SJCRH30 (cell line): ENCODE measurements around the gene MAP3K20. TPM values are rescaled to one million over a fixed set of nuclear protein-coding genes. Genes with fewer than 3 reads are reported as not detected.
"Not testable (repeated sequence)": the region's sequence is repeated elsewhere in the genome, so short reads cannot be mapped to it uniquely, and the experiment has no call there.

Experiments
- DNase-seq, 2 experiments: peaks; one replicate each; pipeline ENCODE4 v3.0.0-alpha.2; 2015 to 2020
- H3K27ac ChIP-seq: fragments of 250-450 bp; sonication (Bioruptor Pico); 2 replicates; pipeline ENCODE4 v1.5.1; 2020; ENCODE audit warnings: mild to moderate bottlenecking, moderate library complexity
- H3K27me3 ChIP-seq: fragments of 250-450 bp; sonication (Bioruptor Pico); 2 replicates; pipeline ENCODE4 v1.5.1; 2020; ENCODE audit warnings: mild to moderate bottlenecking, moderate library complexity
- H3K36me3 ChIP-seq: fragments of 250-450 bp; sonication (Bioruptor Pico); 2 replicates; pipeline ENCODE4 v1.5.1; 2020; ENCODE audit warnings: mild to moderate bottlenecking, moderate library complexity
- H3K4me1 ChIP-seq: fragments of 250-450 bp; sonication (Bioruptor Pico); 2 replicates; pipeline ENCODE4 v1.5.1; 2020; ENCODE audit warnings: mild to moderate bottlenecking, moderate library complexity
- H3K4me3 ChIP-seq: fragments of 250-450 bp; sonication (Bioruptor Pico); 2 replicates; pipeline ENCODE4 v1.5.1; 2020; ENCODE audit warnings: mild to moderate bottlenecking, moderate library complexity
- H3K9me3 ChIP-seq: fragments of 250-450 bp; sonication (Bioruptor Pico); replicated peaks from 2 replicates; pipeline ENCODE4 v1.5.1; 2020; ENCODE audit warnings: mild to moderate bottlenecking, moderate library complexity
- total RNA-seq: library from RNA; depleted of rRNA; stranded (reverse); fragments of >200 nt; shearing (Covaris generic); gene quantifications from 2 replicates; pipeline ENCODE4 v1.2.3, GENCODE V29; 2014

The MAP3K20 gene
- total RNA-seq, 1 experiment from 2014 or later, result 34.7 TPM

DNA sequence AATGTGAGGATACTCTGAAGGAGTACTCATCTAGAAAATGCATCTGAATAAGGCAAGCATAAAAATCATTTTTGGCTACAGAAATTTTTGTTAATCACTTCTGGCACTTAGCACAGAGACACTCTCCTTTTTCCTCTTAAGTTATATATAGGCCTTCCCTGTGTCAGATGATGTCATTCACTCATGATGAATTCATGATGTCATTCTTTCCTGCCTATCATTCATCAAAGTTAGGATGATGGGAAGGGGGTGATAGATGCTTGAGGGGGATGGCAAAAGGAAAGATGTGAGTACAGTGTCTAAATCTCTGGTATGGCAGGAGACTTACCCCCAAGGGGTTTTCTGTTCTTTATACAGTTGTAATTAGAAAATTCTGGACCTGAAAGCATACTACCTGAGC lies 42.0 kb downstream of the MAP3K20 start:
- Histone ChIP-seq H3K27ac (no peak overlapping the region), H3K4me3 (no peak overlapping the region), H3K4me1 (0 out of 2 replicates have a peak, but pooled peaks cover 2% of the 10 kb centered on the region), H3K9me3 (peaks cover 3% of the 10 kb centered on the region; the same call in 1 of the 2 replicates), H3K27me3 (no peaks in the 10 kb centered on the region), H3K36me3 (no peaks in the 10 kb centered on the region; the same call in 1 of the 2 replicates)
- DNase-seq, result no peak

DNA sequence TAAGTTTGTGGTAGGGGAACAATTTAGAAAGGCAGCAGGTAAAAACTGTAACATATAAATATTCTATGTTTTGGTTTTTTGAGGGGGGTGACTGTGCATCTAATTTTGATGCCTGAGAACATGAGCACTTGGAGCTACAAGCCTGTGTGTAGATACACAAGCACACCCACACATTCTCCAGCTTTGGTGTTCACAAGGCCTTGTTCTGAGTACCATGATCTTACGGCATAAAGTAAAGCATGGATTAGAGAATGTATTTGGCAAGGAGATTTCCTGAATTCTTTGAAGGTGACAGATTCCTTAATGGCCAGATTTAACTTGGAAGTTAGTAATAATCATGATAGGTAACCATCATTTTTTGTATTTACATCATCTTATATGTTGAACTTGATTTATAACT lies 42.7 kb downstream of the MAP3K20 start:
- Histone ChIP-seq H3K27me3 (no peaks in the 10 kb centered on the region), H3K4me3 (no peak overlapping the region), H3K27ac (no peak overlapping the region), H3K9me3 (peaks cover 3% of the 10 kb centered on the region; the same call in 1 of the 2 replicates), H3K36me3 (no peaks in the 10 kb centered on the region; the same call in 1 of the 2 replicates), H3K4me1 (0 out of 2 replicates have a peak, but pooled peaks cover 2% of the 10 kb centered on the region)
- DNase-seq, result no peak

DNA sequence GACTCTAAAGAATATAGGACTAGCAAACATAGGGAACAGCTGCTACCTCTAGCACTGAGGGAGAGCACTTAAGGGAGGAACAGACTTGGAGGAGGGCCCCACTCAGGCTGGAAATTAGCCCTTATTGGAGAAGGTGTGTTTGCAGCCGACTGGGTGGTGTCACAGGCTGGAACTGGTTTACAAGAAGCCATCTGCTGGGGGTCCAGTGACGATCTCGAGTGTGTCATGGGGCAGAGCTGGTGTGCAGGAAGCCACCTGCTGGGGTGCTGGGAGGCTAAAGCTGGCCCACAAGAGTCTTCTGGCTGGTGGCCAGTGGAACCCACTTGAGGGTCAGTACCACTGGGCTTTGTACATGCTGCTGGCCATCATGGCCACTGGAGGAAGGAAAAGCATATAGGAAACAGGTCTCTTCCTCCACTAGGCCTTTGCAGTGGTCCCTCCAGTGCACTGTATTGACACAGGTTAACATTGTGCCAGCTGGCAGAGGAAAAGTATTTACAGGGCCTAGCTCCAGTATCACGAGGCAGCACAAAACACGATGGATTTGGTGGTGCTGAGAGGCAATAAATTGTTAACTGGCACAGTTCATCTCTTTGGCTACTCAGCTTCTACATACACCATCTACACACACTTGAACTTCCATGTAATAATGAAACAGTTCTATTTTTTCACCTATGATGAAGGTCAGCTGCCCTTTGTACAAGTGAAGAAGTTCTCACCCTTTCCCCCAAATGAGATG lies 43.6 kb downstream of the MAP3K20 start:
- H3K4me1 ChIP-seq, result peaks cover 8% of the 10 kb centered on the region
- no peaks in the 10 kb centered on the region; the same call in 1 of the 2 replicates for H3K36me3 ChIP-seq
- no peaks in the 10 kb centered on the region for H3K27me3 ChIP-seq
- no peak overlapping the region for H3K27ac ChIP-seq
- DNase-seq, result no peak
- H3K4me3 ChIP-seq, result no peak overlapping the region
- H3K9me3 ChIP-seq, result peaks cover 3% of the 10 kb centered on the region; the same call in 1 of the 2 replicates

DNA sequence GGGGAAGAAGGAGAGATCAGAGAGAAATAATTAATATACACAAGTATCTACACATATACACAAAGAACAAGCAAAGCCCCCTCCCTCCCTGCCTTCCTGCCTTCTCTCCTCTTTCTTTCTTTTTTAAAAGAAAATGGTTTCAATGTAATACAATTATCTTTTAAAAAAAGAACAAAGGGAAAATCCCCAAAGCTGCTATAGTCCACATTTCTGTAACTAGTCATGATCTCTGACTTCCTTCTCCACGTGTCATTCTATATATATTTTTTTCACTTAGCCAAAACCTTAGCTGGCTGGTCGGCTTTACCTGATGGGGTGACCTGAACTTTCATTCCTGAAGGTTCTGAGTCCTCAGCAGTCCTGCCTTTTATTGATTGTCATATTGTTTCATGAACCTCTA lies 44.3 kb downstream of the MAP3K20 start:
- H3K36me3 ChIP-seq, result no peaks in the 10 kb centered on the region; the same call in 1 of the 2 replicates
- no peak overlapping the region for H3K27ac ChIP-seq
- peaks cover 3% of the 10 kb centered on the region; the same call in 1 of the 2 replicates for H3K9me3 ChIP-seq
- no peak overlapping the region for H3K4me3 ChIP-seq
- no peaks in the 10 kb centered on the region for H3K27me3 ChIP-seq
- H3K4me1 ChIP-seq, result peaks cover 15% of the 10 kb centered on the region
- DNase-seq, result no peak

GRCh38 chr2:173122936-173123335 lies 47.3 kb downstream of the MAP3K20 start:
- no peak for DNase-seq
- no peak overlapping the region for H3K4me3 ChIP-seq
- no peaks in the 10 kb centered on the region; the same call in 1 of the 2 replicates for H3K9me3 ChIP-seq
- no peak overlapping the region for H3K27ac ChIP-seq
- H3K4me1 ChIP-seq, result peaks cover 41% of the 10 kb centered on the region
- H3K27me3 ChIP-seq, result no peaks in the 10 kb centered on the region
- H3K36me3 ChIP-seq, result no peaks in the 10 kb centered on the region; the same call in 1 of the 2 replicates

DNA sequence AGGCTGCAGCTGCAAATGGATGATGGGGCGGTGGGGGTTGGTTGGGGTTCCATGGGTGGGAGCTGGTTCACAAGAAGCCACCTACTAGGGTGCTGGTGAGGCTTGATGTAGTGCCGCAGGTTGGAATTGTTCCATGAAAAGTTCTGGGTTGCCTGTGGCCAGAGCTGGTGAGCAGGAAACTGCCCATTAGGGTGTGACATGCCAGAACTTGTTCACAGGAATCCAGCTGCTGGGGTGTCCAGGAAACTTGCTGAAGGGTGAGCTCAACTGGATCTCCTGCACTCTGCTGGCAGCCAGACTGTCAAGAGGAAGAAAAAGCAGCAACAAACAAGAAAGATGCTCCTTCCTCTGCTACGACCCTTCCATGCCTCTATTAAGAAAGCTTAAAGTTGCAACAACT lies 48.8 kb downstream of the MAP3K20 start:
- H3K27ac ChIP-seq, result peak overlapping the region; percentile 29; the same call in 1 of the 2 replicates
- no peaks in the 10 kb centered on the region; the same call in 1 of the 2 replicates for H3K9me3 ChIP-seq
- no peaks in the 10 kb centered on the region; the same call in 1 of the 2 replicates for H3K36me3 ChIP-seq
- no peaks in the 10 kb centered on the region for H3K27me3 ChIP-seq
- DNase-seq, result peak; percentile 77 to 84
- H3K4me1 ChIP-seq, result peaks cover 39% of the 10 kb centered on the region
- no peak overlapping the region for H3K4me3 ChIP-seq

- peak overlapping the region; percentile 27; the same call in 1 of the 2 replicates for H3K27ac ChIP-seq
- no peaks in the 10 kb centered on the region for H3K27me3 ChIP-seq
- no peaks in the 10 kb centered on the region for H3K9me3 ChIP-seq
- H3K4me3 ChIP-seq, result no peak overlapping the region
- H3K4me1 ChIP-seq, result peaks cover 52% of the 10 kb centered on the region
- DNase-seq, result peak; percentile 33 to 82
- no peaks in the 10 kb centered on the region for H3K36me3 ChIP-seq
These were observed 51.2 kb downstream of the MAP3K20 start for GRCh38 chr2:173126819-173127218.

- H3K4me3 ChIP-seq, H3K9me3 ChIP-seq, H3K27ac ChIP-seq, H3K36me3 ChIP-seq, DNase-seq, H3K27me3 ChIP-seq: not testable (repeated sequence)
- peaks cover 52% of the 10 kb centered on the region for H3K4me1 ChIP-seq
These were observed 52.5 kb downstream of the MAP3K20 start for GRCh38 chr2:173128132-173128531.

DNA sequence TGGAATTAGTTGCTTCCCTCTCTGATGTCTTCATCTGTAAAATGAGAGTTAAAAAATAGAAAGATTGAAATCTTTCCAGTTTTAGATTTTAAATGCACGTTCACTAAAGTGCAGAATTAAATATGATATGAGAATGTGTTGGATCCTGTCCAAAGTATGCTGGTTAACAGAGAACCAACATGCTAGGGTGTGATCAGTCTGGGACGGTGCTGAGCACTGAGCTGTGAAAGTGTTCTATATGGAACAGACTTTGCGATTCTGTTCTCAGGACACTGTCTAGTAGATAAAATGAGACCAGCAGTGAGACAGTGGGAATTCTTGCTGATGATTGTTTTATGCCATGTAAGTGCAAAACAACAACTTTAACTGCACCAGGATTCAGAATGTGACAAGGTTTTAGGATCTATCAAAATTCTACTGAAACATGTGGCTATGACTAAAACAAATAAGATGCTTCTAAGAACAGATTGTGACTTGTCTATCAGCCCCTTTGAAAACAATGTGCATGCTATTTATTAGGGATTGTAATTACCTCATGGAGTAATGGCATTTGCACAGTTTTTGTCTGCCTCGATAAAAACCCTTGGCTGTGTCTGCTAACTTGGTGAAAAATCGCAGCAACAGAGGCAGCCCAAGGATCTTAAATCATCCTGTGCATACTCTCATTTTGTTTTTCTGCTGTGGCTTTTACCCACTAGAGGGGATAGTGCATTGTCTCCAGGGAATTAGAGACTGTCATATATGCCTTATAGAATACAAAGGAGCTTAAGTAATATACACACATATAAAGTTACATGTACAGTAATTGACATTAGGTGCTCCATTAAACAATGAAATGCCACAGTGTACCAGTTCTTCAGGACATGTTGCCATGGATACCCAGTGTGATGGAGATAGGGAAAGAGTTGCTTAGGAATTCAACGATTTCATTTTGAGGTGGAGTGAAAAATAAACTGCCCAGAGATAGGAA lies 55.1 kb downstream of the MAP3K20 start:
- no peaks in the 10 kb centered on the region for H3K36me3 ChIP-seq
- H3K4me3 ChIP-seq, result no peak overlapping the region
- no peaks in the 10 kb centered on the region for H3K9me3 ChIP-seq
- peaks cover 31% of the 10 kb centered on the region for H3K4me1 ChIP-seq
- H3K27ac ChIP-seq, result no peak overlapping the region
- DNase-seq, result peak in 1 of 2 experiments; percentile 13
- no peaks in the 10 kb centered on the region for H3K27me3 ChIP-seq

GRCh38 chr2:173132531-173132930 lies 56.9 kb downstream of the MAP3K20 start:
- DNase-seq, result no peak
- H3K36me3 ChIP-seq, result no peaks in the 10 kb centered on the region
- no peaks in the 10 kb centered on the region for H3K9me3 ChIP-seq
- no peak overlapping the region for H3K4me3 ChIP-seq
- peaks cover 25% of the 10 kb centered on the region for H3K4me1 ChIP-seq
- H3K27me3 ChIP-seq, result no peaks in the 10 kb centered on the region
- no peak overlapping the region for H3K27ac ChIP-seq

GRCh38 chr2:173134703-173135102 lies 59.1 kb downstream of the MAP3K20 start:
- Histone ChIP-seq H3K27ac (no peak overlapping the region), H3K36me3 (no peaks in the 10 kb centered on the region), H3K27me3 (no peaks in the 10 kb centered on the region), H3K9me3 (no peaks in the 10 kb centered on the region), H3K4me3 (no peak overlapping the region), H3K4me1 (peaks cover 22% of the 10 kb centered on the region)
- DNase-seq, result no peak

GRCh38 chr2:173136067-173136466 lies 60.4 kb downstream of the MAP3K20 start:
- no peaks in the 10 kb centered on the region for H3K27me3 ChIP-seq
- peaks cover 14% of the 10 kb centered on the region for H3K4me1 ChIP-seq
- H3K4me3 ChIP-seq, result no peak overlapping the region
- H3K36me3 ChIP-seq, result no peaks in the 10 kb centered on the region; the same call in 1 of the 2 replicates
- H3K9me3 ChIP-seq, result 0 out of 2 replicates have a peak, but pooled peaks cover under 1% of the 10 kb centered on the region
- peak overlapping the region; percentile 27 for H3K27ac ChIP-seq
- DNase-seq, result no peak

DNA sequence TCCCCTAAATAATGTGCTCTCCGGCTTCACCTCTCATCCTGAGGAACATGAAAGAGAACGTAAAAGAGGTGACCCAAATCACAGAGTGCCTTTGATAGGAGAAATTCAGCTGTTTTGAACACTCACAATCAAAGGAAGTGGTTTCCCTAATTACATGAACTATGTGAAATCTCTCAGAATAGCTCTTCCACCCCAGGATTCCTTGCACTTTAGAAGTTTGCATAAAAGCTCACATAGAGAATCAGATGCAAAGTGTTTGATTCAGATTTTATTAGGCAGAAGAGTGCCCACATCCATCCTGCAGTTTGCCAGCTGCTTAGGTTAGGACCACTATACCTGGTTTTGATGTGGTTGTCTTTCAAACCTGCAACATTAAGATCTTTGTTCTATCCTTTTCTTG lies 61.0 kb downstream of the MAP3K20 start:
- peaks cover 3% of the 10 kb centered on the region; the same call in 1 of the 2 replicates for H3K36me3 ChIP-seq
- H3K4me1 ChIP-seq, result peaks cover 9% of the 10 kb centered on the region
- H3K9me3 ChIP-seq, result 0 out of 2 replicates have a peak, but pooled peaks cover 6% of the 10 kb centered on the region
- H3K27me3 ChIP-seq, result no peaks in the 10 kb centered on the region
- H3K4me3 ChIP-seq, result no peak overlapping the region
- peak in 1 of 2 experiments; percentile 40 for DNase-seq
- H3K27ac ChIP-seq, result peak overlapping the region; percentile 27

DNA sequence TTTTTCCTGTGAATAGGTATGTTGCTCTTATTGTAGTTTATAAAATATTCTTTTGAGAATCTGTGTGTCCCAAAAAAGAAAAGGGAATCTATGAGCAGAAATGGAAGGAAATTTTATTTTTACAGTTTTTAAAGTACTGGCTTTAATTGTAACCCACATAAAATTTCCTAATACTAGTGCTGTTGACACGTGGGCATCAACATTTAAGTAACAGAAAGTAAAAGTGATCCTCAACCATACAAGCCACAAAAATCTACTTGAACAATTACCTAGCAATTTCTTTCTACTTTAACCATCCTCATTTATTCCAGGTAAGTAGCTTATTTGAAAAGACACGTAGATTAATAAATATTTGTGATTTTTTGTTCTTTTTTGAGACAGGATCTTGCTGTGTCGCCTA lies 62.0 kb downstream of the MAP3K20 start:
- Histone ChIP-seq H3K27ac (no peak overlapping the region), H3K27me3 (no peaks in the 10 kb centered on the region), H3K9me3 (0 out of 2 replicates have a peak, but pooled peaks cover 8% of the 10 kb centered on the region), H3K4me3 (no peak overlapping the region), H3K36me3 (peaks cover 6% of the 10 kb centered on the region; the same call in 1 of the 2 replicates), H3K4me1 (peaks cover 9% of the 10 kb centered on the region)
- no peak for DNase-seq
